Stimulated activated CD8-positive, alpha-beta memory T cell treated with anti-CD3 and anti-CD28 coated beads, Interleukin-7, amount 100 ng/mL, for 48 hours (primary cell): ENCODE results near the gene ACO2.

Source experiments
- DNase-seq, 2 donors: peaks; one replicate each; pipeline ENCODE4 v3.0.0-alpha.2; 2020; ENCODE audit warnings: low read depth in 1 of 2; ENCODE audit errors: extremely low read depth in 1 of 2

The ACO2 gene

GRCh38 chr22:41518048-41518347 lies 49.1 kb downstream of the ACO2 start:
- DNase-seq: no peak

- DNase-seq: no peak
Observed at GRCh38 chr22:41521126-41521525, 52.2 kb downstream of the ACO2 start.

- no peak for DNase-seq
Observed at GRCh38 chr22:41522813-41523212, 53.9 kb downstream of the ACO2 start.

GRCh38 chr22:41523464-41524221 lies 54.7 kb downstream of the ACO2 start:
- DNase-seq: no peak

GRCh38 chr22:41524251-41524661 lies 55.3 kb downstream of the ACO2 start:
- DNase-seq: no peak

- DNase-seq: peak; percentile 17 to 54
Observed at GRCh38 chr22:41524809-41525449, 56.0 kb downstream of the ACO2 start.

GRCh38 chr22:41525450-41526225 lies 56.7 kb downstream of the ACO2 start:
- DNase-seq: no peak

GRCh38 chr22:41526226-41526829 lies 57.4 kb downstream of the ACO2 start:
- no peak for DNase-seq

- DNase-seq: peak in 1 of 2 donors; percentile 33
Observed at GRCh38 chr22:41526830-41527799, 58.2 kb downstream of the ACO2 start.

GRCh38 chr22:41528132-41528766 lies 59.3 kb downstream of the ACO2 start:
- DNase-seq: no peak

- DNase-seq: no peak
Observed at GRCh38 chr22:41528938-41529561, 60.1 kb downstream of the ACO2 start.

- no peak for DNase-seq
Observed at GRCh38 chr22:41530890-41531714, 62.2 kb downstream of the ACO2 start.

GRCh38 chr22:41531715-41532477 lies 63.0 kb downstream of the ACO2 start:
- no peak for DNase-seq

- peak; percentile 27 to 53 for DNase-seq
Observed at GRCh38 chr22:41532908-41533825, 64.2 kb downstream of the ACO2 start.

- DNase-seq: no peak
Observed at GRCh38 chr22:41534219-41534618, 65.3 kb downstream of the ACO2 start.

- DNase-seq: no peak
Observed at GRCh38 chr22:41535244-41535643, 66.3 kb downstream of the ACO2 start.

GRCh38 chr22:41537203-41537602 lies 68.3 kb downstream of the ACO2 start:
- no peak for DNase-seq
